NCI-H1930 (cell line): Measurements from ENCODE around the gene ADAP1.
"Not testable (repeated sequence)": the region's sequence is repeated elsewhere in the genome, so short reads cannot be mapped to it uniquely, and the experiment has no call there.

Experiments
- DNase-seq, 2 experiments: peaks; one replicate each; lab custom pipeline; 2025; lab: John Stamatoyannopoulos, UW

The ADAP1 gene

GRCh38 chr7:959271-959670, 4.8 kb upstream of the ADAP1 start:
- no peak for DNase-seq

GRCh38 chr7:958221-959200, 4.0 kb upstream of the ADAP1 start:
- DNase-seq, result no peak

- no peak for DNase-seq
Observed at GRCh38 chr7:957418-958220, 3.1 kb upstream of the ADAP1 start.

- no peak for DNase-seq
Observed at GRCh38 chr7:956031-956430, 1.6 kb upstream of the ADAP1 start.

GRCh38 chr7:953547-954327, 743 bp downstream of the ADAP1 start:
- DNase-seq, result no peak

GRCh38 chr7:952548-953441, 1.7 kb downstream of the ADAP1 start:
- DNase-seq, result no peak

- no peak for DNase-seq
Observed at GRCh38 chr7:951881-952547, 2.5 kb downstream of the ADAP1 start.

- no peak for DNase-seq
Observed at GRCh38 chr7:949021-949934, 5.2 kb downstream of the ADAP1 start.

- no peak for DNase-seq
Observed at GRCh38 chr7:947391-948210, 6.9 kb downstream of the ADAP1 start.

- no peak for DNase-seq
Observed at GRCh38 chr7:946256-946996, 8.1 kb downstream of the ADAP1 start.

- DNase-seq, result no peak
Observed at GRCh38 chr7:945556-946255, 8.8 kb downstream of the ADAP1 start.

- DNase-seq, result no peak
Observed at GRCh38 chr7:945147-945555, 9.3 kb downstream of the ADAP1 start.

- no peak for DNase-seq
Observed at GRCh38 chr7:944744-945143, 9.7 kb downstream of the ADAP1 start.

- DNase-seq, result not testable (repeated sequence)
Observed at GRCh38 chr7:943793-944192, 10.7 kb downstream of the ADAP1 start.

- no peak for DNase-seq
Observed at GRCh38 chr7:940599-941408, 13.7 kb downstream of the ADAP1 start.

GRCh38 chr7:939843-940242, 14.6 kb downstream of the ADAP1 start:
- DNase-seq, result no peak
